Tibial artery (tissue), 4 donors: Measurements from ENCODE around the gene TRAIP.
"Not testable (repeated sequence)": the region's sequence is repeated elsewhere in the genome, so short reads cannot be mapped to it uniquely, and the experiment has no call there.

Source experiments
- DNase-seq, 2 donors: peaks; one replicate each; pipeline ENCODE4 v3.0.0-alpha.2; 2019
- H3K27ac ChIP-seq, 2 donors: fragments of 200-600 bp; sonication (generic) in 1 of 2; 1 replicate in 1 of 2; 2 replicates in 1 of 2; pipeline ENCODE4 v1.5.1; 2018 to 2019; ENCODE audit warnings: mild to moderate bottlenecking in 1 of 2
- H3K27me3 ChIP-seq, 2 donors: fragments of 200-600 bp; sonication (generic) in 1 of 2; one replicate each; pipeline versions ENCODE4 v1.5.1 to v1.6.0; 2016 to 2019
- H3K36me3 ChIP-seq, 3 donors: fragments of 200-600 bp; sonication (generic) in 2 of 3; one replicate each; pipeline ENCODE4 v1.5.1; 2016 to 2019; ENCODE audit warnings: mild to moderate bottlenecking in 2 of 3
- H3K4me1 ChIP-seq, 4 donors: fragments of 200-600 bp; sonication (generic) in 2 of 4; 1 replicate in 3 of 4; 2 replicates in 1 of 4; pipeline ENCODE4 v1.5.1; 2016 to 2019
- H3K4me3 ChIP-seq, 2 donors: fragments of 200-600 bp; sonication (generic) in 1 of 2; 1 replicate in 1 of 2; 2 replicates in 1 of 2; pipeline ENCODE4 v1.5.1; 2018 to 2019; ENCODE audit warnings: mild to moderate bottlenecking in 2 of 2
- H3K9me3 ChIP-seq, 3 donors: fragments of 200-600 bp; sonication (generic) in 1 of 3; one replicate each; pipeline ENCODE4 v1.5.1; 2016 to 2019
- CTCF ChIP-seq, 2 experiments: fragments of 200-600 bp in 1 of 2; fragments of 450-650 bp in 1 of 2; IDR thresholded peaks; one replicate each; pipeline ENCODE4 v1.5.1; 2017 to 2019; ENCODE audit warnings: antibody characterized with exemption in 2 of 2, mild to moderate bottlenecking in 1 of 2, moderate library complexity in 1 of 2
- intact Hi-C: fragments of 100-400 bp; cut with DNase I; formaldehyde crosslinking; loops from one replicate; pipeline ENCODE4 v1.15.0; 2023; ENCODE audit warnings: low total_unique reads

TRAIP gene

GRCh38 chr3:49781415-49782199 lies 74.8 kb downstream of the TRAIP start:
- intact Hi-C loops: loop anchor here (10.0 kb wide), 1 partner anchor 57 kb away; the partner anchor contains the start of gene GMPPB
- peaks cover 0 to 59% (median 36%) of the 10 kb centered on the region in 4 donors for H3K4me1 ChIP-seq
- TF ChIP-seq CTCF (IDR thresholded peaks at IDR 0.05): no peak
- H3K4me3 ChIP-seq: no peak overlapping the region
- H3K27me3 ChIP-seq: no peaks in the 10 kb centered on the region
- H3K36me3 ChIP-seq: peaks cover 6 to 49% (median 30%) of the 10 kb centered on the region in 3 donors
- no peak for DNase-seq
- H3K27ac ChIP-seq: no peak overlapping the region
- H3K9me3 ChIP-seq: no peaks in the 10 kb centered on the region

GRCh38 chr3:49780975-49781365 lies 75.4 kb downstream of the TRAIP start:
- Histone ChIP-seq H3K36me3 (peaks cover 6 to 49% (median 30%) of the 10 kb centered on the region in 3 donors), H3K4me1 (peaks cover 0 to 59% (median 37%) of the 10 kb centered on the region in 4 donors)
- not testable (repeated sequence) for H3K4me3 ChIP-seq, H3K27ac ChIP-seq, DNase-seq, H3K9me3 ChIP-seq, H3K27me3 ChIP-seq
- intact Hi-C loops: loop anchor here (10.0 kb wide), 1 partner anchor 56 kb away; the partner anchor contains the start of gene GMPPB

- intact Hi-C loops: loop anchor here (10.0 kb wide), 1 partner anchor 56 kb away; the partner anchor contains the start of gene GMPPB
- H3K4me3 ChIP-seq: no peak overlapping the region
- H3K27me3 ChIP-seq: no peaks in the 10 kb centered on the region
- peaks cover 0 to 59% (median 36%) of the 10 kb centered on the region in 4 donors for H3K4me1 ChIP-seq
- DNase-seq: no peak
- TF ChIP-seq CTCF (IDR thresholded peaks at IDR 0.05): no peak
- H3K36me3 ChIP-seq: peaks cover 6 to 52% (median 30%) of the 10 kb centered on the region in 3 donors
- H3K9me3 ChIP-seq: no peaks in the 10 kb centered on the region
- no peak overlapping the region for H3K27ac ChIP-seq
Observed at GRCh38 chr3:49780080-49780974, 76.0 kb downstream of the TRAIP start.

GRCh38 chr3:49779358-49780079 lies 76.8 kb downstream of the TRAIP start:
- intact Hi-C loops: loop anchor here (10.0 kb wide), 1 partner anchor 55 kb away; the partner anchor contains the start of gene GMPPB
- no peaks in the 10 kb centered on the region for H3K27me3 ChIP-seq
- no peak for DNase-seq
- H3K27ac ChIP-seq: no peak overlapping the region
- no peak overlapping the region for H3K4me3 ChIP-seq
- H3K9me3 ChIP-seq: no peaks in the 10 kb centered on the region
- peaks cover 6 to 56% (median 30%) of the 10 kb centered on the region in 3 donors for H3K36me3 ChIP-seq
- TF ChIP-seq CTCF (IDR thresholded peaks at IDR 0.05): no peak
- peaks cover 0 to 58% (median 32%) of the 10 kb centered on the region in 4 donors for H3K4me1 ChIP-seq
